Neural progenitor cell (in vitro differentiated cells): ENCODE data around the gene TMEM208. TPM values are rescaled to one million over a fixed set of nuclear protein-coding genes. Genes with fewer than 3 reads are reported as not detected.

Experiments used
- DNase-seq: peaks from one replicate; pipeline ENCODE4 v3.0.0-alpha.2; 2016; ENCODE audit warnings: low spot score
- H2AFZ ChIP-seq: fragments of 200-600 bp; sonication (generic); replicated peaks from 2 replicates; pipeline ENCODE4 v1.6.1; 2016; ENCODE audit warnings: antibody characterized with exemption
- H3F3A ChIP-seq: fragments of 200-600 bp; sonication (generic); 2 replicates; pipeline ENCODE4 v1.6.1; 2016; ENCODE audit warnings: antibody characterized with exemption, low read depth
- H3K27ac ChIP-seq: fragments of 200-600 bp; sonication (generic); 2 replicates; pipeline ENCODE4 v1.5.1; 2016; ENCODE audit warnings: mild to moderate bottlenecking
- H3K27me3 ChIP-seq: fragments of 200-600 bp; sonication (generic); 2 replicates; pipeline ENCODE4 v1.6.1; 2016; ENCODE audit warnings: mild to moderate bottlenecking, moderate library complexity
- H3K36me3 ChIP-seq: fragments of 200-600 bp; sonication (generic); 2 replicates; pipeline ENCODE4 v1.5.1; 2016
- H3K4me1 ChIP-seq: fragments of 200-600 bp; sonication (generic); 2 replicates; pipeline ENCODE4 v1.6.1; 2016; ENCODE audit warnings: mixed run types
- H3K4me2 ChIP-seq: fragments of 200-600 bp; sonication (generic); 2 replicates; pipeline ENCODE4 v1.6.1; 2016
- H3K4me3 ChIP-seq: fragments of 200-600 bp; sonication (generic); 2 replicates; pipeline ENCODE4 v1.5.1; 2016
- H3K79me2 ChIP-seq: fragments of 200-600 bp; sonication (generic); 2 replicates; pipeline ENCODE4 v1.6.1; 2016; ENCODE audit warnings: low read depth
- H3K9ac ChIP-seq: fragments of 200-600 bp; sonication (generic); 2 replicates; pipeline ENCODE4 v1.6.1; 2016
- H3K9me3 ChIP-seq: fragments of 200-600 bp; sonication (generic); 2 replicates; pipeline ENCODE4 v1.5.1; 2016; ENCODE audit warnings: low read depth
- H4K20me1 ChIP-seq: fragments of 200-600 bp; sonication (generic); 2 replicates; pipeline ENCODE4 v1.6.1; 2016; ENCODE audit warnings: low read depth
- H3K27ac Mint-ChIP-seq: 3 replicates; pipeline ENCODE4 v1.8.0; 2021; ENCODE audit warnings: mixed read lengths
- H3K27me3 Mint-ChIP-seq: 2 replicates; pipeline ENCODE4 v1.8.0; 2022; ENCODE audit warnings: low read depth, mild to moderate bottlenecking, inconsistent platforms, moderate library complexity, mixed read lengths; ENCODE audit not compliant: insufficient read depth
- H3K36me3 Mint-ChIP-seq: 3 replicates; pipeline ENCODE4 v1.8.0; 2021; ENCODE audit warnings: mixed read lengths
- H3K4me1 Mint-ChIP-seq: 3 replicates; pipeline ENCODE4 v1.8.0; 2021; ENCODE audit warnings: mixed read lengths
- H3K4me3 Mint-ChIP-seq: 3 replicates; pipeline ENCODE4 v1.8.0; 2021; ENCODE audit warnings: mild to moderate bottlenecking, moderate library complexity, mixed read lengths
- H3K9me3 Mint-ChIP-seq: 3 replicates; pipeline ENCODE4 v1.8.0; 2020; ENCODE audit warnings: mixed read lengths
- EZH2 ChIP-seq: fragments of 200-600 bp; sonication (generic); IDR thresholded peaks from 2 replicates; pipeline ENCODE4 v1.6.1; 2017; ENCODE audit warnings: antibody characterized with exemption, mild to moderate bottlenecking, moderate library complexity
- EZH2phosphoT487 ChIP-seq: fragments of 200-600 bp; sonication (generic); IDR thresholded peaks from 2 replicates; pipeline ENCODE4 v1.6.1; 2017; ENCODE audit warnings: antibody characterized with exemption
- total RNA-seq: library from RNA; depleted of rRNA; stranded (reverse); fragments of >200 nt; gene quantifications from 2 replicates; pipeline ENCODE4 v1.2.3, GENCODE V29; 2015; ENCODE audit warnings: low replicate concordance
- TF ChIP-seq, protein P1 (sequence below): fragments of 200-600 bp; sonication (generic); IDR thresholded peaks from 2 replicates; pipeline ENCODE4 v1.5.1; 2017; ENCODE audit warnings: antibody characterized with exemption, mild to moderate bottlenecking

TMEM208 gene
- total RNA-seq, 1 donor from 2014 or later: 39.4 TPM

DNA sequence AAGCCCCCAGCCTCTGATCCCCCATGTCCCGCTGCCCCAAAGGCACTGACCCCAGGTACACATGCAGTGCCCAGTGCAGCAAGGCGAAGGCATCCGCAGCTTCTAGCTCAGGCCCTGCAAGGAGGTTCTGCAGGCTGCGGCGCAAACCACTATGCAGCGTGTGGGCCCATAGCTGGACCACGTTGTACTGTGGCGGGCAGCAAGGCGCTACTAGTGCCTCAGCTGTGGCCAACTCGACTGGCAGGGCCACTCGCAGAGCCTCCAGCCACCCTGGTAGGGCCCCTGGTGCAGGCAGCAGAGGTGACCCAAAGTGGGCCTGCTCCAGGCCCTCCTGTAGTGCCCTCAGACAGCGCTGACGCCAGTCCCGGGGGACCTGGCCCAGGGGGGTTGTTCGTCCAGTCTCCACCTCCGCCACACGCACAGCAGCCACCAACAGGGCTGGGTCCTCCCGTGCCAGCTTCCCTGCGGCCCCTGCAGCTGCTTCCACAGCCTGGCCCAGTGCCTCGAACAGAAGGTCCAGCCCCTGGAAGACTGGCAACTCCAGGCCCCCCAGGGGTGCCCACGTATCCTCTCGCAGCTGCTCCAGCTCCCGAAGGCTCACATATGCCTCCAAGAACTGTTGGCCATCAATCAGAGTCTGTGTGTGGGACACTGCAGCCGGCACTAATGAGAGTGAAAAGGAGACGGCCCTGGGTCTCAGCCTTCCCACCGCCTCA, 39.6 kb upstream of the TMEM208 start:
- no peaks in the 10 kb centered on the region for H3K9me3 ChIP-seq
- peaks cover 14% of the 10 kb centered on the region for H3K79me2 ChIP-seq
- H3K27ac ChIP-seq: no peak overlapping the region
- Mint-ChIP-seq H3K9me3 (no peaks in the 10 kb centered on the region), H3K27me3 (peaks cover 17% of the 10 kb centered on the region), H3K36me3 (no peaks in the 10 kb centered on the region), H3K4me1 (peaks cover 15% of the 10 kb centered on the region), H3K27ac (no peak overlapping the region), H3K4me3 (no peak overlapping the region)
- H3K4me1 ChIP-seq: peaks cover 12% of the 10 kb centered on the region
- H4K20me1 ChIP-seq: peaks cover 25% of the 10 kb centered on the region
- no peaks in the 10 kb centered on the region for H3K36me3 ChIP-seq
- peaks cover 33% of the 10 kb centered on the region for H3K27me3 ChIP-seq
- DNase-seq: no peak
- H3K4me2 ChIP-seq: no peak overlapping the region
- no peak overlapping the region for H2AFZ ChIP-seq
- no peak overlapping the region for H3K4me3 ChIP-seq
- TF ChIP-seq, protein P1, sequence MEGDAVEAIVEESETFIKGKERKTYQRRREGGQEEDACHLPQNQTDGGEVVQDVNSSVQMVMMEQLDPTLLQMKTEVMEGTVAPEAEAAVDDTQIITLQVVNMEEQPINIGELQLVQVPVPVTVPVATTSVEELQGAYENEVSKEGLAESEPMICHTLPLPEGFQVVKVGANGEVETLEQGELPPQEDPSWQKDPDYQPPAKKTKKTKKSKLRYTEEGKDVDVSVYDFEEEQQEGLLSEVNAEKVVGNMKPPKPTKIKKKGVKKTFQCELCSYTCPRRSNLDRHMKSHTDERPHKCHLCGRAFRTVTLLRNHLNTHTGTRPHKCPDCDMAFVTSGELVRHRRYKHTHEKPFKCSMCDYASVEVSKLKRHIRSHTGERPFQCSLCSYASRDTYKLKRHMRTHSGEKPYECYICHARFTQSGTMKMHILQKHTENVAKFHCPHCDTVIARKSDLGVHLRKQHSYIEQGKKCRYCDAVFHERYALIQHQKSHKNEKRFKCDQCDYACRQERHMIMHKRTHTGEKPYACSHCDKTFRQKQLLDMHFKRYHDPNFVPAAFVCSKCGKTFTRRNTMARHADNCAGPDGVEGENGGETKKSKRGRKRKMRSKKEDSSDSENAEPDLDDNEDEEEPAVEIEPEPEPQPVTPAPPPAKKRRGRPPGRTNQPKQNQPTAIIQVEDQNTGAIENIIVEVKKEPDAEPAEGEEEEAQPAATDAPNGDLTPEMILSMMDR: no peak
- TF ChIP-seq EZH2phosphoT487 (no peak), EZH2 (no peak)
- peaks cover 15% of the 10 kb centered on the region for H3F3A ChIP-seq
- H3K9ac ChIP-seq: no peak overlapping the region

DNA sequence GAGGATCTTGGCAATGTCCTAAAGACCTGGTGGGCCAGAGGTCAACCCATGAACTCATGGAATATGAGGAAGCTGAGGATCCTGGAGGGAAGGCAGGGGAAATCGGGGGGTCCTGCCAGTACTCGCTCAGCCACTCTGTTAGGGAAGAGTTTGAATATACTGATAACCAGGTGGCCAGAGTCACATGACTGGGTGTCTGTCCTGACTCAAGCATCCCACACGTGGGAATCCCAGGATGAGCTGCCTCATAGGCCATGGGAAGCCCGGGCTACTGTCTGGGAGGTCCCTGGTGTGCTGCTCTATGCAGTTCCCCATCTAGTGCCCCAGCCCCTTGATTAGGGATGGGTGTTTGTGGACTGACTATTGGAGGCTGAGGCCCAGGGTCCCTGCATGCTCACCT, 38.6 kb upstream of the TMEM208 start:
- no peak overlapping the region for H3K27ac Mint-ChIP-seq
- Histone ChIP-seq H3K4me2 (no peak overlapping the region), H3K79me2 (peaks cover 14% of the 10 kb centered on the region), H3K4me1 (peaks cover 14% of the 10 kb centered on the region), H2AFZ (no peak overlapping the region), H3K27ac (no peak overlapping the region), H3K4me3 (no peak overlapping the region), H4K20me1 (peaks cover 35% of the 10 kb centered on the region), H3K36me3 (no peaks in the 10 kb centered on the region), H3F3A (peaks cover 15% of the 10 kb centered on the region), H3K9me3 (no peaks in the 10 kb centered on the region), H3K27me3 (peaks cover 33% of the 10 kb centered on the region), H3K9ac (no peak overlapping the region)
- no peaks in the 10 kb centered on the region for H3K9me3 Mint-ChIP-seq
- DNase-seq: no peak
- peaks cover 24% of the 10 kb centered on the region for H3K4me1 Mint-ChIP-seq
- TF ChIP-seq, protein P1: no peak
- TF ChIP-seq EZH2 (no peak), EZH2phosphoT487 (no peak)
- no peak overlapping the region for H3K4me3 Mint-ChIP-seq
- H3K27me3 Mint-ChIP-seq: peaks cover 17% of the 10 kb centered on the region
- H3K36me3 Mint-ChIP-seq: peaks cover 2% of the 10 kb centered on the region

DNA sequence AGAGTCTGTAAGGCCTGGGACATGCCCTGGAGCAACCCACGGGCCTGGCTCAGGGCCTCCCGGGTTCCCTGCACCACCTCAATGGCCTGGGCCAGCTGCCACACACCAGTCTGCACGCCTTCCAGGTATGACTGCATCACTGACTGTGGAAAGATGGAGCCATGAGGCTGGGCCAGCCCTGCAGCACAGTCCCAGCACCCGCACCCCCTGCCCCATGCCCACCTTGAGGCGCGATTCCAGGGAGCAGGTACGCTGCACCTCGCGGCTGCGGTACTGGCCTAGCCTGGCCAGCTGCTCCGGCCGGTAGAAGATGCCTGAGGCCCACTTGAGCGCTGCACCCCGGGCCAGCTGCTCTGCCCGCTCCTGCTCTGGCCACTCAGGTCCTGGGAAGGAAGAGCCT, 38.1 kb upstream of the TMEM208 start:
- no peak overlapping the region for H3K4me3 Mint-ChIP-seq
- peaks cover 14% of the 10 kb centered on the region for H3F3A ChIP-seq
- peaks cover 14% of the 10 kb centered on the region for H3K4me1 ChIP-seq
- H3K4me3 ChIP-seq: no peak overlapping the region
- H3K36me3 ChIP-seq: no peaks in the 10 kb centered on the region
- H3K27ac Mint-ChIP-seq: no peak overlapping the region
- H3K9me3 ChIP-seq: no peaks in the 10 kb centered on the region
- H4K20me1 ChIP-seq: peaks cover 40% of the 10 kb centered on the region
- H3K27ac ChIP-seq: no peak overlapping the region
- DNase-seq: no peak
- no peak overlapping the region for H3K4me2 ChIP-seq
- TF ChIP-seq EZH2phosphoT487 (no peak), EZH2 (no peak)
- TF ChIP-seq, protein P1: no peak
- no peak overlapping the region for H2AFZ ChIP-seq
- no peak overlapping the region for H3K9ac ChIP-seq
- peaks cover 28% of the 10 kb centered on the region for H3K4me1 Mint-ChIP-seq
- peaks cover 18% of the 10 kb centered on the region for H3K79me2 ChIP-seq
- H3K27me3 Mint-ChIP-seq: peaks cover 17% of the 10 kb centered on the region
- H3K36me3 Mint-ChIP-seq: peaks cover 2% of the 10 kb centered on the region
- H3K27me3 ChIP-seq: peaks cover 33% of the 10 kb centered on the region
- H3K9me3 Mint-ChIP-seq: no peaks in the 10 kb centered on the region
